ENCODE measurements around the gene MYO16.

The MYO16 gene

DNA sequence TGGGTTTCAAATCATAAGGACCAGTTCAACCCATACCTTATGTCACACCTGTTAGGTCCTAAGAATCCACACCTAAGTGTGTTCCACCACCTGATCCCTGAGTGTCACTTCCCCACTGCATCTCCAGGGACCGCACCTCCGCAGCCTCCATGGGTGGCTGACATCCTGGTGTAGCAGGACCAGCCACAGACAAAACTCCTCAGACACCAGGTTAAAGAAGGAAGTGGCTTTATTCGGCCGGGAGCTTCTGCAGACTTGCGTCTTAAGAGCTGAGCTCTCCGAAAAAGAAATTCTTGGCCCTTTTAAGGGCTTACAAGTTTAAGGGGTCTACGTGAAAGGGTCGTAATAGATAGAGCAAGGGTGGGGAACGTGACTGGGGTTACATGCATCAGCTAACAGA lies 509.9 kb downstream of the MYO16 start:
- DNase-seq, result no peak

GRCh38 chr13:109140054-109140453 lies 510.6 kb downstream of the MYO16 start:
- DNase-seq, result no peak

DNA sequence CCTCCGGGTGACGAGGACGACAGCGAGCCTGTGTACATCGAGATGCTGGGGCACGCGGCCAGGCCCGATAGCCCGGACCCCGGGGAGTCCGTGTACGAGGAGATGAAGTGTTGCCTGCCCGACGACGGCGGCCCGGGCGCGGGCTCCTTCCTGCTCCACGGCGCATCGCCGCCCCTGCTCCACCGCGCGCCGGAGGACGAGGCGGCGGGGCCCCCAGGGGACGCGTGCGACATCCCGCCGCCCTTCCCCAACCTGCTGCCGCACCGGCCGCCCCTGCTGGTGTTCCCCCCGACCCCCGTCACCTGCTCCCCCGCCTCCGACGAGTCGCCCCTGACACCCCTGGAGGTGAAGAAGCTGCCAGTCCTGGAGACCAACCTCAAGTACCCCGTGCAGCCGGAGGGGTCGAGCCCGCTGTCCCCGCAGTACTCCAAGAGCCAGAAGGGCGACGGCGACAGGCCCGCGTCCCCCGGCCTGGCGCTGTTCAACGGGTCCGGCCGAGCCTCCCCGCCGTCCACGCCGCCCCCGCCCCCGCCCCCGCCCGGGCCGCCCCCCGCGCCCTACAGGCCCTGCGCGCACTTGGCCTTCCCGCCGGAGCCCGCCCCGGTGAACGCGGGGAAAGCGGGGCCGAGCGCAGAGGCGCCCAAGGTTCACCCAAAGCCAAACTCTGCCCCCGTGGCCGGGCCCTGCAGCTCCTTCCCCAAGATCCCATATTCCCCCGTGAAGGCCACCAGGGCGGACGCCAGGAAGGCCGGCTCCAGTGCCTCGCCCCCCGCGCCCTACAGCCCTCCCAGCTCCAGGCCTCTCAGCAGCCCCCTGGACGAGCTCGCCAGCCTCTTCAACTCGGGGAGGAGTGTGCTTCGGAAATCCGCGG lies 511.3 kb downstream of the MYO16 start:
- DNase-seq, result no peak

DNA sequence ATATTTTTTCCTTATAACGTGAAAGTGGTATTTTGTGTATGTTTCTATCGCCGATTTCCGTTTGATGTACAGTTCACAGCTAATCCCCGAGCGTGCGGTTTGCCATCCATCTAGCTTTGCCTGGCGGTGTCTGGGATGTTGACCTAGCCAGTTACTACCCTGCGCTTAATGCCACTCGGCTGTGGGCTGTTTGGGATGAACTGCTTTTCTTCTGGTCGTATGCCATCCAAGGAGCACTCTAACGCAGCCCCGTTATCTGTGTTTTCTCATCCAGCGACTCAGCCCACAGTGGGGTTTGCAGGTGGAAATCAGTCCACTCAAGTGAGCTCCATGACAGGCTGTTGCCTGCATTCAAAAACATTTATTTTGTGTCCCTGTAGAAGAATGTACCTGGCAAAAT lies 512.3 kb downstream of the MYO16 start:
- DNase-seq, result no peak

DNA sequence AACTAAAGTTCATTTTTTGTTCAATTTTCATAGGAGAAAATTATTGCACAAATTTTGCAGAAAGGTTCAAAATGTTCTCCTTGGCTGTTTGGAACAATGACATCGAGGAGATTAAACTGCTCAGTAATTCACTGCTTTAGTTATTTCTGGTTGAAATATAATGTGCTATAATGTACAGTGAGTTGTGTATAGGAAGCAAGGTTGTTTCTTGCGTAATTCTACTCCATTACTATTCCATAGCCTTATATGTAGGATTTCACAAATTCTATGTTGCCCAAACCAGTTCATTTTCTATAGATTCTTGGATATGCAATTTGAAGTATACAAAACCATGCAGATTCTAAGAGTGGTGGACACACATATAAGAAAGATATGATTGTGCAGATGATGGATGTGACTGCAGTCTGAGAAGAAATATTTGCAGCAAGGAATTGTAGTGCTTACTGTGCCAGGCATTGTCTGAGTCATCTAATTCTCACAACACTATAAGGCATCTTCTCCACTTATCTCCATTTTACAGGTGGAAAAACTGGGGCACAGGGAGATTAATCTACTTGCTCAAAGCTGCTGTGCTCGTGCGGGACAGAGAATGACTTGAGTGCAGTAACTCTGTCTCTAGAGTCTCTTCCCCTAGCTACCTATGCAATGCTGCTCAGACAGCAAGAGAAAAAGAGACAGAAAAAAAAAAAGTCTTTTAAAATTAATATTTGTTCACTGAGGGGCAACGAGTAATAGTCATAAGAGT lies 515.5 kb downstream of the MYO16 start:
- DNase-seq, result no peak

DNA sequence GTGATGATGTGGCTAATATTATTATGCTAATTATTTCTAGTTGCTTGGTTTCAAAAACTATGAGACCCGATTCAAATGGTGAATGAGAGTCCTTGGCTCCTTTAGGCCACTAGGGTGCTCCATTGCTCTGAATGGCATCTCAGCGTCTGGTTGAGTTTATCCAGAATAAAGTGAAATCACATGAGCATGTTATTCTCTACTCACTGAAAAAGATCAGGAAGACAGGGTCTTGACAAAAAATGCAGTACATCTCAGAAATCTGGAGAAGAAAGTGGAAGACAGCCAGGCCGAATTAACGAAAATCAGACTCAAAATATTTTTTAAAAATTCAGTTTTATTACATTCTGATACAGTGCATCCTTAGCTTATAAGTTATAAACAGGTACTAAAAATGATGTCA lies 516.2 kb downstream of the MYO16 start:
- peak in 1 of 2 experiments; percentile 49 for DNase-seq

- no peak for DNase-seq
Measured at GRCh38 chr13:109146393-109146792, 517.0 kb downstream of the MYO16 start.

DNA sequence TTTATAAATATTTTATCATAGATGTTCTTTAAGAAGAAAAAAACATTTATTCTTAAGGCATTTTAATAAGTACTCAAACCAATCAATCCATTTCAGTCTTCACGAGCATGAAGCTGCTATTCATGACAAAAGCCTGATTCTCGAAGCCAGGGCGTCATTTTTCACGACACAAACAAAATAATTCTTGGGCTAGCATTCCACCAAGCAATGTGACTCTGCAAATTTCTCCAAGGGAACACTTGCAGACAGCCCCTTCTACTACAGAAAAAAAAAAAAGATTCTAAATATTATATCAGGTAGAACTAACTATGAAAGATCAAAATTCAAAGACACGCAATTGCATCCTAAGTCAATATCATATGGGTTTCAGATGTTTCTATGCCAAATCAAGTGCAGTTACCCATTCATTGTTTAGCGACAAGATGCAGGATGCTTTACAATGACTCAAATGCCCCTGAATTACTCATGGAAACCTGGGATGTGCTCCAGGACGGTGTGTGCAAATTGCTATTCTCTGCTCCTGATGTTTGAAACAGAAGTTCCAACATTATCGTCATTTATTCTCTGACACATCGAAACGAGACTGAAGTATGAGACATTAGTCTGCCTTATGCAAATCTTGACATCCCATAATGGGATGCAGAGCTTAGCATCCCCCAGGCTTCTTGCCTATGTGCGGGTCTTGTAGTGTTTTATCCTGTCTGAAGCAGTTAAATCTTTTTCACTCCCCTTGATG lies 517.7 kb downstream of the MYO16 start:
- DNase-seq, result no peak

GRCh38 chr13:109148243-109148642 lies 518.8 kb downstream of the MYO16 start:
- DNase-seq, result no peak

- DNase-seq, result no peak
Measured at GRCh38 chr13:109150696-109151095, 521.3 kb downstream of the MYO16 start.

- DNase-seq, result no peak
Measured at GRCh38 chr13:109151255-109151654, 521.8 kb downstream of the MYO16 start.

GRCh38 chr13:109151696-109152095 lies 522.3 kb downstream of the MYO16 start:
- no peak for DNase-seq

- no peak for DNase-seq
Measured at GRCh38 chr13:109152311-109152820, 523.0 kb downstream of the MYO16 start.

DNA sequence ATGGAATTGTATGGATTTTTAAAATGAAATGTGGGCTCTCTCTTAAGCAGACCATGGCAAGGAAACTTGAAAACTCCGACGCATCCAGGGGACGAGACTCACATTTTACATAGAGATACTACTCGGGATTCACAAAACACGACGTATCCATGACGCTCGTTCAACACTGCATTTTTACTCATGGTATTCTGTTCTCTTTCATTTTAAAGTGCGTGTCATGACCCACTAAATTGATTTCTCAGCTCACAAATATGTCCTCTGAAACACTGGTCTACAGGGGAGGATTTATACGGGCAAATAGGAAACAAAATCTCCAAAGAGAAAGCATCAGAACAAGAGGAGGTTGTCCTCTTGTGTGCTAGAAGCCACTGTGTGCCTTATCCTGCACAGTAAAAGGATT lies 523.5 kb downstream of the MYO16 start:
- no peak for DNase-seq

GRCh38 chr13:109154146-109154545 lies 524.7 kb downstream of the MYO16 start:
- DNase-seq, result no peak

DNA sequence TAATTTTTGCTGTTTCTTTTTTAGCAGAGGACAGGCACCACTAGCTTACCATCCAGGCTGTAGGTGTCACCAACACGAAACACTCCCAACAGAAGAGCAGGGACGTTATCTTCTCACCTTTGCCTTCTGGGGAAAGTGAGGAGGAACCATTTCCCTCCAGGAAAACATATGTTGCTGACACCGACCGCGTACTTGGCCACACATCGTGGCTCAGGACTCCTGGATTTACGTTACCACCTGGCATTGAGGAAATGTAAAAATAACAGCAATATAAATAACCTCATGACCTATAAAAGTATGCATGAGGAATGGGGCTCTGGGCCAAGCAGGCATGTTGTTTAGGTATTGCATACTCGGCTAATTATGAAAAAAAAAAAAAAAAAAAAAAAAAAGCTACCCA lies 525.1 kb downstream of the MYO16 start:
- DNase-seq, result no peak

- DNase-seq, result no peak
Measured at GRCh38 chr13:109154966-109155761, 525.8 kb downstream of the MYO16 start.

GRCh38 chr13:109156181-109156935 lies 526.9 kb downstream of the MYO16 start:
- no peak for DNase-seq

DNA sequence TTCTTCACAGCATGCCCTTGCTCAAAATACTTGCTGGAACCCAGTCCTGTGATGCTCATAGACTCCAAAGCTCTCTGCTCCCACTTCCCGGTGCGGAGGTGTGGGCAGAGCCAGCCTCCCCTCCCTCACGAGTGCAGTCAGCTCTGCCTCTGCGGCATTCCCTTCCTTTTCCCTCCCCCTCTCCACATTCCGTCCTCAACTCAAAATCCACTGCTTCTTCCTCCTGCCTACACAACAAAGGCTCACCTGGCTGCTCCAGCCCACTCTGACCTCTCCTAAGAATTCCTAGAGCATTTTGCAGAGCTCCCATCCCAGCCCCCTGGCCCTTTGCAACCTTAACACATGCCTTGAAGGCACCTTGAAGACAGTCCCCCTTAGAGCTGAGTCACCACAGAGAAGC lies 527.9 kb downstream of the MYO16 start:
- no peak for DNase-seq

- DNase-seq, result no peak
Measured at GRCh38 chr13:109158383-109158782, 529.0 kb downstream of the MYO16 start.

DNA sequence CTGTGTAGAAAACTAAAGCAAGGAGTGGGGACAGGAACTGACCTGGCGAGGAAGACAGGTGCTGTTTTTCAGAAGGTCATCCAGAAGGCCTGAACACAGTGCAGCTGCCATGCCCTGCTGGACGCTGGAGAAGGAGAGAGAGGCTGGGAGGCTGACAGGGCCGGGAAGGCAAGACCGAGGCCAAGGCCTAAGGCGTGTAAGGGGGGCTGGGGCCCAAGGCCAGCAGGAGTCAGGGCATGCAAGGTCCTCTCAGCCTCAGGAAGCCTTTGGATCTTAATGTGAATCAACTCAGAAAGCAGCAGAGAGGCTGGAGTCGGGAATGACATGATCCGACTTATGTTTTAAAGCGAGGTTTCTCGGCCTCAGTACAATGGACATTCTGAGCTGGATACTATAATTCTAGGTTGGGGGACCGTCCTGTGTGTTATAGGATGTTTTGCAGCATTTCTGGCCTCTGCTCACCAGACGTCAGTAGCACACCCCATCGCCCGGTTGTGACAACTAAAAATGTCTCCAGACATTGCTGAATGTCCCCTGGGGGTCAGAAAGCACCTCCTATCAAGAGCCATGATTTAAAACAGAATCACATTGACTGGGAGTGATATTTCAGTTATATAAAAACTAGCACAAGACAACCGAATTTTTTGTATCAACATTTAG lies 530.4 kb downstream of the MYO16 start:
- DNase-seq, result no peak

Data from NCI-H1930 (cell line).